NCI-H748 (cell line): ENCODE measurements around the gene LOXL3.
A peak's percentile ranks its signal among the peaks of the same experiment; 100 is the strongest.
"Not testable (repeated sequence)": the region's sequence is repeated elsewhere in the genome, so short reads cannot be mapped to it uniquely, and the experiment has no call there.

Source experiments
- DNase-seq: peaks from one replicate; lab custom pipeline; 2025; ENCODE audit not compliant: unreplicated experiment; lab: John Stamatoyannopoulos, UW

The LOXL3 gene

GRCh38 chr2:74496997-74497776 is 56.6 kb downstream of the LOXL3 start:
- no peak for DNase-seq

GRCh38 chr2:74495440-74495839 is 58.3 kb downstream of the LOXL3 start:
- no peak for DNase-seq

GRCh38 chr2:74493546-74493945 is 60.2 kb downstream of the LOXL3 start:
- DNase-seq, result no peak

- no peak for DNase-seq
Observed at GRCh38 chr2:74491648-74492544, 61.8 kb downstream of the LOXL3 start.

- no peak for DNase-seq
Observed at GRCh38 chr2:74489906-74490305, 63.8 kb downstream of the LOXL3 start.

GRCh38 chr2:74488643-74489481 is 64.9 kb downstream of the LOXL3 start:
- no peak for DNase-seq

GRCh38 chr2:74486141-74486540 is 67.6 kb downstream of the LOXL3 start:
- no peak for DNase-seq

- DNase-seq, result not testable (repeated sequence)
Observed at GRCh38 chr2:74483675-74484164, 70.0 kb downstream of the LOXL3 start.

GRCh38 chr2:74482801-74483674 is 70.7 kb downstream of the LOXL3 start, which contains the start of the genes CCDC142 and TTC31:
Gene CCDC142, minus strand, starts transcription at chr2:74482998. Its CDS starts 161 bp downstream, at chr2:74482837.
Gene TTC31, plus strand, starts transcription at chr2:74483081. Its CDS starts 15 bp downstream, at chr2:74483096.
- DNase-seq, result peak; percentile 94
